GM19240 (cell line): ENCODE results near the gene FGF12.

Source experiments
- DNase-seq: peaks from one replicate; pipeline ENCODE4 v3.0.0; 2011; ENCODE audit warnings: low spot score; ENCODE audit not compliant: insufficient read length

FGF12 gene

GRCh38 chr3:192128060-192128459 is 599.3 kb downstream of the FGF12 start:
- no peak for DNase-seq

GRCh38 chr3:192122832-192123594 is 604.3 kb downstream of the FGF12 start:
- no peak for DNase-seq

GRCh38 chr3:192121923-192122322 is 605.4 kb downstream of the FGF12 start:
- no peak for DNase-seq

GRCh38 chr3:192108820-192109219 is 618.5 kb downstream of the FGF12 start:
- no peak for DNase-seq

- no peak for DNase-seq
Observed at GRCh38 chr3:192106543-192106942, 620.8 kb downstream of the FGF12 start.

GRCh38 chr3:192092388-192093005 is 634.8 kb downstream of the FGF12 start:
- no peak for DNase-seq

GRCh38 chr3:192091831-192092230 is 635.5 kb downstream of the FGF12 start:
- DNase-seq, result no peak

GRCh38 chr3:192090586-192090985 is 636.8 kb downstream of the FGF12 start:
- DNase-seq, result no peak
